Activated T-cell treated with anti-CD3 and anti-CD28 coated beads, Interleukin-2, amount 50 U/mL, for 4 hours (primary cell): ENCODE data around the gene GMDS. TPM values are rescaled to one million over a fixed set of nuclear protein-coding genes. Genes with fewer than 3 reads are reported as not detected.

Experiments used
- ATAC-seq, 2 donors: fragments of 200-7000 bp; cut with Tn5 transposase; one replicate each; pipeline ENCODE4 v1.10.0; 2021
- DNase-seq: peaks from one replicate; pipeline ENCODE4 v3.0.0-alpha.2; 2020
- H3K27me3 Mint-ChIP-seq: one replicate; pipeline ENCODE4 v1.8.0; 2021; ENCODE audit warnings: low read depth, mixed read lengths
- H3K36me3 Mint-ChIP-seq: one replicate; pipeline ENCODE4 v1.8.0; 2022; ENCODE audit warnings: mixed read lengths; ENCODE audit not compliant: insufficient read depth
- H3K4me1 Mint-ChIP-seq: one replicate; pipeline ENCODE4 v1.8.0; 2021; ENCODE audit warnings: low read depth, mixed read lengths
- H3K4me3 Mint-ChIP-seq: one replicate; pipeline ENCODE4 v1.8.0; 2021; ENCODE audit warnings: mild to moderate bottlenecking, moderate library complexity, mixed read lengths
- H3K9me3 Mint-ChIP-seq: one replicate; pipeline ENCODE4 v1.8.0; 2021; ENCODE audit warnings: mixed read lengths
- total RNA-seq, 3 donors: library from RNA; stranded (reverse); gene quantifications; one replicate each; pipeline ENCODE4 v1.2.1, GENCODE V29; 2021

GMDS gene
- total RNA-seq, 3 donors from 2014 or later = 38.9 to 48.0 (median 43.9) TPM

GRCh38 chr6:1581120-1581991 lies 664.0 kb downstream of the GMDS start:
- H3K36me3 Mint-ChIP-seq = no peaks in the 10 kb centered on the region
- H3K4me3 Mint-ChIP-seq = no peak overlapping the region
- H3K27me3 Mint-ChIP-seq = peaks cover 9% of the 10 kb centered on the region
- H3K9me3 Mint-ChIP-seq = no peaks in the 10 kb centered on the region
- no peak for DNase-seq
- no peaks in the 10 kb centered on the region for H3K4me1 Mint-ChIP-seq
- no peak for ATAC-seq

DNA sequence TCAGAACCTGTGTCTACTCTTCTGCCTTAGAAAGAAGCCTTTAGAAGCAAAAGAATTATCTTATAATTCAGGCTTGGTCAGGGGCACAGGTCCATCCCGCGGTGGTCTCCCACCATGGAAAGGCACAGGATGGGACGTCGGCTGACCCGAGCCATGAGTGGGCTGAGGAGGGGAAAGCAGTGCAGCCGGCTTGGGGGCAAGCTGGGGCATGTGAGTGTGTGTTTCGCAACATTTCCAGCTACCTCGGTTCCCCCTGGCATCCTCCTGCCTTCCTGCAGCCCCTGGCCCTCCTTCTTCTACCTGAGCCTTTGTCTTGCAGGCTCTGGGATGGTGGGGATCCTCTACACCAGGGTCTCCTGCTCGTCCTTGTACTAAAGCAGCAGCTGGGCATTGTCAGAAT lies 664.8 kb downstream of the GMDS start:
- DNase-seq = no peak
- H3K4me3 Mint-ChIP-seq = no peak overlapping the region
- H3K4me1 Mint-ChIP-seq = no peaks in the 10 kb centered on the region
- ATAC-seq = no peak
- H3K9me3 Mint-ChIP-seq = no peaks in the 10 kb centered on the region
- no peaks in the 10 kb centered on the region for H3K36me3 Mint-ChIP-seq
- peaks cover 8% of the 10 kb centered on the region for H3K27me3 Mint-ChIP-seq

DNA sequence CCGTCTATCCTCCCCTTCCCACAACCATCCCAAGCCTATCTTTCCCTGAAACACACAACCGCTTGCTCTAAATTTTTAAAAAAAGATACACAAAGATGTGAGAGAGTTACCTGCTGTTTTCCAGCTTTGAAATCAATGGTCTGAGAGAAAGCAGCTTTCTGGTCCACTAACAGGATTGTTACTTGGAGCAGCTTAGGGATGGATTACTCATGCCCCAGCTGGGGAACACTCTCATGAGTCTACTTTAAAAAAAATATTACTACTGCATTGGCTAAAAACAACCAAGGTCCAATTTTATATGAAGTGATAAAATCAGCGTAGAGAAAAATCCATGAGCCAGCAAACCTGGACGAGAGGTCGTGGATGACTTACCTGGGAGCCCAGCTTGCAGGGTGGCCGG lies 665.3 kb downstream of the GMDS start:
- no peaks in the 10 kb centered on the region for H3K36me3 Mint-ChIP-seq
- ATAC-seq = no peak
- no peaks in the 10 kb centered on the region for H3K4me1 Mint-ChIP-seq
- no peak overlapping the region for H3K4me3 Mint-ChIP-seq
- peaks cover 8% of the 10 kb centered on the region for H3K27me3 Mint-ChIP-seq
- DNase-seq = no peak
- no peaks in the 10 kb centered on the region for H3K9me3 Mint-ChIP-seq

DNA sequence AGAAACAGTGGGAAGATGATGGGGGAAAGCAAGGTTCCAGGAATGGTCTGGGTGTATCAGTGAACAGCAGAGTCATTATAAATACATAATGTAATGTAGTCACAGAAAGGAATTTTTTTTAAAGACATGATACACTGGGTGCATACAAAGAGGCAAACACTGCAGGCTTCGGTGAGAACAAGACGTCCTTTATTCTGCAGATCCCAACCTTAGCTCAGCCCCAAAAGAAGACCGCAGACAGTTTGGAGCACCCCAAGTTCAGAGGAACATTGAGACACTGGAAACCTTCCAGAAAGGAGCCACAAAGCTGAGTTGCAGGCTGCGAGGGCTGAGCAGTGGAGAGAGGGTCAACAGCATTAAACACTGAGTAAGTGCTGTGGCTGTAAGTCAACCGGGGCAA lies 666.3 kb downstream of the GMDS start:
- no peaks in the 10 kb centered on the region for H3K9me3 Mint-ChIP-seq
- H3K27me3 Mint-ChIP-seq = peaks cover 11% of the 10 kb centered on the region
- no peak overlapping the region for H3K4me3 Mint-ChIP-seq
- no peaks in the 10 kb centered on the region for H3K4me1 Mint-ChIP-seq
- no peak for ATAC-seq
- DNase-seq = no peak
- H3K36me3 Mint-ChIP-seq = no peaks in the 10 kb centered on the region

GRCh38 chr6:1577896-1578745 lies 667.3 kb downstream of the GMDS start:
- Mint-ChIP-seq H3K27me3 (peaks cover 12% of the 10 kb centered on the region), H3K36me3 (no peaks in the 10 kb centered on the region), H3K4me1 (no peaks in the 10 kb centered on the region), H3K4me3 (no peak overlapping the region), H3K9me3 (no peaks in the 10 kb centered on the region)
- ATAC-seq (no peak), DNase-seq (no peak)

DNA sequence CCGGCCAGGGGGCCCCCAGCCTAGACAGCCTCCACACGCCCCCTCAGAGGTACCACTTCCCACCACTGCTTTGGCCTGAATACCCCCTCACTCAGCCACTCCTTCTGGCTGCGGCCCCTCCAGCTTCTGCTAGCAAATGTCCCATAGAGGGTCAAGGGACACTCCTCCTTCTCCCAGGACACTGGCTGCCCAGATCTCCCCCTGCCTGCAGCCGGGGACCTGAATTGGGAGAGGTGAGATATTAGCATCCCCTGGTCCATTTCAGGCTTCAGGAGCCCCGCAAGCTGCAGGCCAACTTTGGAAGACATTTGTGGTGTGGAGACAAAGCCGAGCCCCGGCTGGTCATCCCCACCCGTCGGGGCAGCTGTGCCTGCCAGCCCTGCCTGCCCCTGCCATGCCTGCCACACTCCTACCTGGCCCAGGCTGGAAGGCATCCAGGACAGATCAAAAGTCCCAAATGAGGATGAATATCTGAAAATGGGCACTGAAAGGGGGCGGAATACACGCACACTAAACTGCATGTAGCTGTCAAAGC lies 668.2 kb downstream of the GMDS start:
- no peaks in the 10 kb centered on the region for H3K9me3 Mint-ChIP-seq
- H3K4me3 Mint-ChIP-seq = no peak overlapping the region
- H3K27me3 Mint-ChIP-seq = peaks cover 10% of the 10 kb centered on the region
- ATAC-seq (no peak), DNase-seq (no peak)
- H3K36me3 Mint-ChIP-seq = no peaks in the 10 kb centered on the region
- no peaks in the 10 kb centered on the region for H3K4me1 Mint-ChIP-seq

DNA sequence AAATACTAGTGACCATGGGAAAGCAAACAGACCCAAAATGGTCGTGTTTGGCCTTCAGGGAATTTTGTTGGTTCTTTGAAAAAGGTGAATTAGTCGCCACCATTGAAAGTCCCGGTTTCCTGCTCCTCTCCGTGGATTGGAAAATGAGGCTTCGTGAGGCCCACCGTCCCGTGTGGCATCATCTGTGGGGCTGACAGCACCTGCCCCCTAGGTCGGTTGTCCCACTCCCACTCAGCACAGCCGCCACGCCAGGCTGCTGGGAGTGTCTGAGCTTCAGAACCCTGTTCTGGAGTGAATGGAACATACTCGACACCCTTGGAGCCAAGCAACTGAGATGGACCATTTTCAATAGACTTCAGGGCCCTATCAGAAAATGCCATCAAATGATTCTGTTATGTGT lies 668.7 kb downstream of the GMDS start:
- ATAC-seq = no peak
- Mint-ChIP-seq H3K9me3 (peaks cover 4% of the 10 kb centered on the region), H3K4me3 (no peak overlapping the region), H3K36me3 (no peaks in the 10 kb centered on the region), H3K27me3 (peaks cover 9% of the 10 kb centered on the region), H3K4me1 (no peaks in the 10 kb centered on the region)
- DNase-seq = no peak

DNA sequence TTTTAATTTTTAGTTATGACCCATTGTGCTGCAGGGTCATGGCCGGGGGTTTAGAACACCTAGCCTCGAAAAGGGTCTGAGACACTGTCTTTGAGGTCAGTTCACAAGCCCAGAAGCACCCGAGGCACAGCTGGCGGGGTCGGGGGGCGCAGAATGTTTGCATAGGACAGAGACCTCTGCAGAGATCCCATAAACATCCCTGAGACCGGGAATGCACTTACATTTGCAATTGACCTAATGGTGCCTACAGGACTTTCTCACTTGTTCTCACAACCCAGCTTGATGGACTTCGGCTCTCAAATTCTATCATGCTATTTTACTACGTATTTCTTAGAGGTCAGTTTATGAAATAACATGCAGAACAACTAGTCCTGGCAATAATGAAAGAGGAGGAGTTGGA lies 669.2 kb downstream of the GMDS start:
- ATAC-seq (no peak), DNase-seq (no peak)
- no peak overlapping the region for H3K4me3 Mint-ChIP-seq
- H3K36me3 Mint-ChIP-seq = no peaks in the 10 kb centered on the region
- peaks cover 11% of the 10 kb centered on the region for H3K27me3 Mint-ChIP-seq
- H3K4me1 Mint-ChIP-seq = no peaks in the 10 kb centered on the region
- peaks cover 10% of the 10 kb centered on the region for H3K9me3 Mint-ChIP-seq

DNA sequence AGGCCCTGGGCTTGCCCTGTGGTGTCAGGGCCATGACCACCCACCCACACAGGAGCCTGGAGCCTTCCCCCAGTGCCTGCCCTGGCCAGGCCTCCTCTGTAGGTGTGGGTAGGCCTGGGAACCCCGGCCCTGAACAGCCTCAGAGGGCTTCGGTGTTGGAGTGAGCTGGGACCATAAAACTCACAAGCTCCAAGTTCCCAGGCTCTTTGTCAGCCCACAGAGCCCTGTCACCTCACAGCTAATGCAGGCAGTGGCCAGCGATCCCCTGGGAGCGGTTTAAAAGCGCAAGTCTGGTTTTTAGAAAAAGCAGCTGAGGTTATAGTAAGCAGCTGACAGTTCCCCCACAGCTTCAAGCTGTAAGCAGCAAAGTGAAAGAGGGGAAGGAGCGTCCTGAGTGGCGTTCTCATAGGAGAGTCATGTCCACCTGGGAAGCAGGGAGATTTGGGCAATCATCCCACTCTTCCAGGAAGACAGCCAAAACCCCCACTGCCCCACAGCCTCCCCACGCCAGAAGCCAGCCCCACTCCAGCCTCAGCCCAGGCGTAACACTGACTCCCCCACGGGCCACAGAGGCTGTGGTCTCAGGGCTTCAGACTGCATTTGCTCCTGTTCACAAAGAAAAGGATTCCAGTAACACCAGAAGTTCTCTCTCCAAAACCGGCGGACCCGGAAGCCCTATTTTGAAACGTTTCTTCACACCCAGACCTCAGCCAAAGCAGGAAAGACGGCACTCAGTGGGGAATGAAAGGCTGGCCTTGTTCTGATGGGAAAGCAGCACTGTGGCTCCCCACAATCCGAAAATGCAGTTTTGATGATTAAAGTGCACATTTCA lies 670.0 kb downstream of the GMDS start:
- ATAC-seq (no peak), DNase-seq (no peak)
- Mint-ChIP-seq H3K4me3 (no peak overlapping the region), H3K27me3 (peaks cover 14% of the 10 kb centered on the region), H3K4me1 (no peaks in the 10 kb centered on the region), H3K36me3 (peaks cover 2% of the 10 kb centered on the region), H3K9me3 (peaks cover 17% of the 10 kb centered on the region)

DNA sequence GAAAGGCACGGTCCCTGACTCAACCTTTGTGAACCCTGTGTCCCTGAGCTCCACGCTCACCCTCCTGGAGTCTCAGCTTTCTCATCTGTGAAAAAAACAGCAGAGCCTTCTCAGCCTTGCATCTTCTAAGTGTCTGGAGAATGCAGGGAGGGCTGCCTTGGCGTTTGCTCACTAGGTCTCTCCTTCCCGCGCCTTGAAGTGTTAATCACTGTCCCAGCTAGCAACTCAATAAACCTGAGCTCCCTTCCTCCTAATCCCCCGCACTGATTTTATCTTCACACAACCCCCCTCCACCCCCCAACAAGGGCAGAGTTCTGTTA lies 670.6 kb downstream of the GMDS start:
- Mint-ChIP-seq H3K36me3 (peaks cover 2% of the 10 kb centered on the region), H3K27me3 (peaks cover 14% of the 10 kb centered on the region), H3K9me3 (peaks cover 21% of the 10 kb centered on the region), H3K4me3 (no peak overlapping the region), H3K4me1 (no peaks in the 10 kb centered on the region)
- ATAC-seq (no peak), DNase-seq (no peak)

DNA sequence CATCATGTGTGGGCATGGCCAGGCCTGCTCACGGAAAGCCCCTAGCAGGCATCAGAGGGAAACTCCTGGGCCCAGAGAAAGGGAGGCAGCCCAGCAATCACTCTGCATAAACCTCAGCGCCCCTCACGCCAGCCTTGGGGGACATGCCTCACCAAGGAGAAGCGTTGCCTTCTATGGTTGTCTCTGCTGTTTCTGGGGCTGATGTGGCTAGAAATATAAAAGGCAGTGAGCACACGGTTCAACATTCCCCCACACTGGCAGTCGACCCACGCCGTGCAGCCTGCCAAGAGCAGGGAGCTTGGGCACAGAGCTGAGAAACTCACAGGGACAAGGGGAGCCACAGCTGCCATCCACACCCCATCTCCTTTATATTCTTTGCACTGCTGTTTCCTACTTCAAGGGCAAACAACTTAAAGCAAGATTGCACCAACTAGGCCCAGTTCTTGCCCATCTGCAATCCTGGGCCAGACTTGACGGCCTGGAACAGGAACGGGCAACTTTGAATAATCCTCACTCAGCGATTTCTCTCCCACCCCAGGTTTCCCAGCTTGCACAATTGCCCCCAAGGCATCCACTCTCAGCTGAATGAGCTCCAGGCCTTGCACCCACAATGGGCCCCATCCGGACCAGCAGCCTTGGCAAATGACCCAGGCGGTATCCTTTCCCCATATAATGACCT lies 671.2 kb downstream of the GMDS start:
- H3K36me3 Mint-ChIP-seq = peaks cover 2% of the 10 kb centered on the region
- H3K4me3 Mint-ChIP-seq = no peak overlapping the region
- H3K27me3 Mint-ChIP-seq = peaks cover 14% of the 10 kb centered on the region
- DNase-seq (no peak), ATAC-seq (no peak)
- H3K9me3 Mint-ChIP-seq = peaks cover 21% of the 10 kb centered on the region
- H3K4me1 Mint-ChIP-seq = no peaks in the 10 kb centered on the region
